Aorta (tissue), 5 donors: Measurements from ENCODE around the gene SLAMF7. TPM values are rescaled to one million over a fixed set of nuclear protein-coding genes. Genes with fewer than 3 reads are reported as not detected.

Experiments
- ATAC-seq: fragments of 200-7000 bp; cut with Tn5 transposase; one replicate; pipeline ENCODE4 v1.9.1; 2022; ENCODE audit warnings: moderate library complexity; ENCODE audit not compliant: low FRiP score
- DNase-seq, 2 donors: peaks; one replicate each; pipeline ENCODE4 v3.0.0-alpha.2; 2020
- H3K27ac ChIP-seq, 2 donors: one replicate each; pipeline ENCODE4 v1.5.1; 2013; ENCODE audit warnings: low read length in 2 of 2, mild to moderate bottlenecking in 2 of 2, moderate library complexity in 2 of 2, control low read depth in 1 of 2, inconsistent platforms in 1 of 2, low read depth in 1 of 2
- H3K27me3 ChIP-seq, 2 donors: one replicate each; pipeline ENCODE4 v1.6.1; 2013; ENCODE audit warnings: control low read depth in 1 of 2, low read length in 1 of 2, mild to moderate bottlenecking in 1 of 2, moderate library complexity in 1 of 2; ENCODE audit not compliant: insufficient read depth in 2 of 2, control insufficient read depth in 1 of 2
- H3K36me3 ChIP-seq, 2 donors: one replicate each; pipeline ENCODE4 v1.6.1; 2013; ENCODE audit warnings: control low read depth in 1 of 2, low read length in 1 of 2, mild to moderate bottlenecking in 1 of 2; ENCODE audit not compliant: insufficient read depth in 2 of 2, control insufficient read depth in 1 of 2
- H3K4me1 ChIP-seq, 2 donors: one replicate each; pipeline ENCODE4 v1.6.1; 2013; ENCODE audit warnings: low read length in 2 of 2, control low read depth in 1 of 2, mild to moderate bottlenecking in 1 of 2, moderate library complexity in 1 of 2; ENCODE audit not compliant: insufficient read depth in 2 of 2, control insufficient read depth in 1 of 2
- H3K4me3 ChIP-seq, 2 donors: one replicate each; pipeline ENCODE4 v1.5.1; 2013; ENCODE audit warnings: low read length in 2 of 2, control low read depth in 1 of 2, mild to moderate bottlenecking in 1 of 2
- H3K9me3 ChIP-seq: one replicate; pipeline ENCODE4 v1.6.1; 2013; ENCODE audit warnings: mild to moderate bottlenecking, low read length; ENCODE audit not compliant: control insufficient read depth
- WGBS, 2 donors: extraction: QIAGEN DNeasy Blood & Tissue Kit; methylation state at CpG; one replicate each; pipeline ENCODE4 v1.1.7; 2013; 5-methylcytosine and 5-hydroxymethylcytosine counted together
- intact Hi-C, 2 donors: fragments of 100-400 bp; cut with DNase I; formaldehyde crosslinking; loops; one replicate each; pipeline versions ENCODE4 v1.14.2 to v1.15.0; 2022
- polyA plus RNA-seq, 2 donors: library from polyadenylated mRNA; stranded (reverse); fragments of 200-250 nt; gene quantifications; one replicate each; pipeline ENCODE4 v1.2.3, GENCODE V29; 2013
- total RNA-seq, 2 donors: library from RNA; stranded (reverse); fragmentation: NEBNext Ultra II Directional; extraction: Animal tissue kit (Norgen Biotek cat#: 25700); gene quantifications; one replicate each; pipeline ENCODE4 v1.2.1, GENCODE V29; 2021
- donor health status: healthy with polysubstance abuse.
- donor health status: Bipolar disorder and iron deficiency.
- donor health status: DM: no; HTN: no; CAD: no.
- donor health status: DM: no; HTN: no; CAD: no.
- donor health status: DM: yes; HTN: yes; CAD: no.

SLAMF7 gene
- total and polyA plus RNA-seq, 4 donors, result 2.5 to 8.9 (median 2.9) TPM; not detected in 1

DNA sequence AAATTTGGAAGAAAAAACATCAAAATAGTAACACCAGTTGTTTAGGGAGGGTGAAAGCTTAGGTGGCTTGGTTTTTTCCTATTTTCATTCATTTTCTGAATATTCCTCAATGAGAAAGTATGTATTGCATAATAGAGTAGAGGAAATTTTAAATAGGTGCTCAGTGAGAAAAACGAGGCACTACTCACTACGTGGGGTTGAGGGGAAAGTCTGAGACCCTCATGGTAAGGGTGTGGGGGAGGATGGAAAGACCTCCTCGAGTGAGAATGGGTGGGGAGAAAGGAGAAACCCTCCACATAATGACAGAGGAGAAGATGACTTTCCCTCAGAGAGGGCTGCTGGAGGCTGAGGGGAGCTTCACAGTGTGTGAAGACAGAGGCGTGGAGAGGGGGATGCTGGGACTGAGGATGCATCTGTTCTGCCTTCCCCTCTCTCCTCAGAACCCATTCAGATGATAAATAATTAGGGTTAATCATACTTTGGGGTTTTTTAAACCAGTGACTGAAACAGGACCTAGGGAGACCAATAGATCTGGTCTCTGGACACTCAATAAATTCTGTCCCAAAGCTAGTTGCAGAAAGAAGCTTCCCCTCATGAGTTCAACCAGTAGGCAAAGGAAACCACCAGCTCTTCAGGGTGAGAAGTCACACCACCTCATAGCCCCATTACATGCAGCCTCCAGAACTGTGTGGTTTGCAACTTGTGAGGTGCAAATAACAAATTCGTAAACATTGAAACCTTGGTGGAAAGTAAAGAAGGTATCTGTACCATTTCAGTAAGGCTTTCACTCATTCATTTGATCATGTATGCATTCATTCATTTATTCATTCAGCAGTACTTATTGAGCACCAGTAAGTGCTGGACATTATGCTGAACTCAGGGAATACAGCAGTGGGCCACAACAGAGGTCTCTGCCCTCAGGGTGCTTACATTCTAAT, 17.1 kb downstream of the SLAMF7 start:
- Histone ChIP-seq H3K27me3 (no peaks in the 10 kb centered on the region), H3K9me3 (no peaks in the 10 kb centered on the region), H3K36me3 (no peaks in the 10 kb centered on the region), H3K4me3 (no peak overlapping the region), H3K27ac (no peak overlapping the region), H3K4me1 (no peaks in the 10 kb centered on the region)
- no peak for ATAC-seq
- no peak for DNase-seq
- intact Hi-C loops, result no loop called here
- 70% methylated on average over 5 of the region's 5 CpGs for WGBS, 2 donors

DNA sequence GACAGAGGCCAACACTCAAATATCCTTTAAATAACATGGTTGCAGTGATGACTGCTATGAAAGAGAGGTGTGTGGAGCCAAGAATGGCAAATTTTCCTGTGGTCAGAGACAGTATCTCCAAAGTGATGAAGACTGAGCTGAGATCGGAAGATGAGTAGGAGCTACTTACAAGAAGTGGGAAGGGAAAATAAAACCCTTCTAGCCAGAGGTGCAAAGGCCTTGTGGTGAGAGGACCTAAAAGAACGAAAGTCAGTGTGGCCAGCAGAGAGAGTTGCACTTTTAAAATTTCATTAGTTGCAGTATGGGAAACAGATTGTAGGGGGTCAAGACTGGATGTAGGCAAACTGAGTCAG, 17.8 kb downstream of the SLAMF7 start:
- WGBS, 2 donors, result 93 to 95% methylated on average over 2 of the region's 2 CpGs
- Histone ChIP-seq H3K36me3 (no peaks in the 10 kb centered on the region), H3K27me3 (no peaks in the 10 kb centered on the region), H3K9me3 (no peaks in the 10 kb centered on the region), H3K27ac (no peak overlapping the region), H3K4me1 (no peaks in the 10 kb centered on the region), H3K4me3 (no peak overlapping the region)
- intact Hi-C loops, result no loop called here
- DNase-seq (no peak), ATAC-seq (no peak)

- Histone ChIP-seq H3K4me3 (no peak overlapping the region), H3K27me3 (no peaks in the 10 kb centered on the region), H3K9me3 (no peaks in the 10 kb centered on the region), H3K4me1 (no peaks in the 10 kb centered on the region), H3K27ac (no peak overlapping the region), H3K36me3 (no peaks in the 10 kb centered on the region)
- no peak for ATAC-seq
- no peak for DNase-seq
- 96 to 100% methylated on average over 2 of the region's 2 CpGs for WGBS, 2 donors
- intact Hi-C loops, result no loop called here
Measured at GRCh38 chr1:160758521-160758920, 19.5 kb downstream of the SLAMF7 start.

DNA sequence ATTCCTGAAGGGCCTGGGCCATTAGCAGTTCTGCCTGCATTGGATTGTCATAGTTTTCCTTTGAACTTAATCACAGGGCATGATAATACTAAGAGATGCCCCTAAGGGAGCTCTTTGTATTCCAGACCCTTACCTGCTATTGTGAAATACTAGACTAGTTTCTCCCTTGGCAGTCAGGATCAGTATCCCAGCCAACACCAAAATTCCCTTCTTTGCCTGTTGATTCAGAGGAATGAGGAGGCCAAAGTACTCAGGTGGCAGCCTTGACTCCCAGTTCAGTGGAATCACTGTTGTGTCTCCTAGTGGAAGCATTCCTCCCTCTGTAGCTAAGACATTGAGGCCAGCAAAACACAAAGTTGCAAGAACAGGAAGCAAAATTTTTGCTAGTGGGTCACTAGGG, 20.7 kb downstream of the SLAMF7 start:
- DNase-seq, result no peak
- ATAC-seq, result no peak
- no peaks in the 10 kb centered on the region for H3K36me3 ChIP-seq
- no peaks in the 10 kb centered on the region for H3K9me3 ChIP-seq
- no peaks in the 10 kb centered on the region for H3K27me3 ChIP-seq
- H3K4me1 ChIP-seq, result no peaks in the 10 kb centered on the region
- H3K27ac ChIP-seq, result no peak overlapping the region
- no peak overlapping the region for H3K4me3 ChIP-seq
- intact Hi-C loops, result no loop called here

- 88 to 92% methylated on average over 4 of the region's 4 CpGs for WGBS, 2 donors
- Histone ChIP-seq H3K9me3 (no peaks in the 10 kb centered on the region), H3K36me3 (no peaks in the 10 kb centered on the region), H3K4me1 (no peaks in the 10 kb centered on the region), H3K27me3 (no peaks in the 10 kb centered on the region), H3K27ac (no peak overlapping the region), H3K4me3 (no peak overlapping the region)
- intact Hi-C loops, result no loop called here
- ATAC-seq (no peak), DNase-seq (no peak)
Measured at GRCh38 chr1:160761046-160761445, 22.0 kb downstream of the SLAMF7 start.

DNA sequence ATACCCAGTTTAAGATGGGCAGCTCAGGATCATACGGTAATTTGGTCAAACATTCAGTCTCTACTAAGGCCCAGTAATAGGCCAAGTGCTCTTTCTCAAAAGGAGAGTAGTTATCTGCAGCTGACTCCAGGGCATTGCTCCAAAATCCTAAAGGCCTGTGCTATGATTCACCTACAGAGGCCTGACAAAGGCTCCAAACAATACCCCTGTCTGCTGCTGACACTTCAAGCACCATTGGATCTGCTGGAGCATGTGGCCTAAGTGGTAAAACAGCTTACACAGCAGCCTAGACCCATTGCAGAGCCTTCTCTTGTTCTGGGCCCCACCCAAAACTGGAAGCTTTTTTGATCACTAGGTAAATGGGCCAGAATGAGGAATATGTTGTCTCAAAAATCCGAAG, 22.8 kb downstream of the SLAMF7 start:
- H3K9me3 ChIP-seq, result no peaks in the 10 kb centered on the region
- H3K27ac ChIP-seq, result no peak overlapping the region
- H3K36me3 ChIP-seq, result no peaks in the 10 kb centered on the region
- no peaks in the 10 kb centered on the region for H3K4me1 ChIP-seq
- H3K4me3 ChIP-seq, result no peak overlapping the region
- intact Hi-C loops, result no loop called here
- no peak for ATAC-seq
- no peaks in the 10 kb centered on the region for H3K27me3 ChIP-seq
- no peak for DNase-seq
- WGBS, 2 donors, result 88 to 89% methylated on average over 2 of the region's 2 CpGs

DNA sequence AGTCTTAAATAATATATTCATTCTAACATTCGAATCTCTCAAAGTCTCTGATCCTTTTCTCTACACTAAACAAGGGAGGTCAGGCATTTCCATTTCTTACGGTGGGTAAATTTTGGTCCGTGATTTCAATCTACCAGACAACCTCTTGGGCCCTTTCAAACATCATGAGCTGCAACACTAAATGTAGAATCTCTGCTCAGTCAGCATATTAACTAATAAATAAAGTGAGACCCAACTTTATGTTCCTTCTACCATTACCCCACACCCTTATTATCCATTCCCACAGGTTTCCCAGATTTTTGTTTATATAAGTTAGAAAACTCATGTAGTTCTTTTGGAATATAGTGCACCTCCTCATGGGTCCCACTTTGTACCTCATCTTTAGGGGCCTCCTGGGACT, 24.9 kb downstream of the SLAMF7 start:
- H3K27ac ChIP-seq, result no peak overlapping the region
- H3K4me3 ChIP-seq, result no peak overlapping the region
- ATAC-seq (no peak), DNase-seq (no peak)
- intact Hi-C loops, result no loop called here
- no peaks in the 10 kb centered on the region for H3K4me1 ChIP-seq
- H3K36me3 ChIP-seq, result no peaks in the 10 kb centered on the region
- H3K9me3 ChIP-seq, result no peaks in the 10 kb centered on the region
- 80 to 91% methylated on average over 3 of the region's 3 CpGs for WGBS, 2 donors
- no peaks in the 10 kb centered on the region for H3K27me3 ChIP-seq

DNA sequence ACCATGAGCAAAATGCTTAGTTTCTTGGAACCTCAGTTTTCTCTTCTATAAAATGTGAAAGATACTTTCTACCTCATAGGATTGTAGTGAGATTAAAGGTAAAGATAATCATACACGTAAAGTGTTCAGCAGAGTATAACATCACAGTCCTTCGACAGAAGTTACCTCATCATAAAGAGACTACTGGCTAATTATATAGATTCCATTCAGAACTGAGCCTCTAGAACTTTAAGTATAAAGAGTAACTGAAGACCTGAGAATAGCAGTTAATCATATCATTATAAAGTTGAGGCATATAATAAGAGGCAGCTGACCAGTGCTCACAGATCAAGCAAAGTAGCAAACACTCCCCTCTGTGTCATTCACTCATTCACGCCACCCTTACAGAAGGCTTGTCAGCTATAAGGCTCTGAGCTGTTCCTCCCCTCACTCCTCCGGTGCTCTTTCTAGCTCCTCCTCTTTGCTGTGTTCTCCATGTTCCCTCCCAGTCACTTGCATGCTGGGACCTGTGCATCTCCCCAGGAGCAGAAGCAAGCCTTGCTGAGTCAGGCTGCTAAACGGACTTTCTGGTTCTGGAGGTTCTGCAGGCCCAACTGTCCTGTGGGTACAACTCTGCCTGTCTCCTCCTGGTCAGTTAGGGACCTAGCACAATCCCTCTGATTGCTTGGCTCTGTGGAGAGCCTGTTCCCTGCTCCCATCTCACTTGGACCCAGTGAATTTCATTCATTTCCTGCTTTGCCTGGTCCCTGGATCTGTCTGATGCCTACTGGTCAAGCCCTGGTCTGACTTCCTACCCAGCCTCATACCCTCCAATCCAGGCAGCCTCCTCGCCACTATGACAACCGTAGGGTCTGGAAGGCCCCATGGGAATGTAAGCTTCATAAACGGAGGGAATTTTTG, 28.6 kb downstream of the SLAMF7 start:
- intact Hi-C loops, result no loop called here
- H3K4me3 ChIP-seq, result no peak overlapping the region

DNA sequence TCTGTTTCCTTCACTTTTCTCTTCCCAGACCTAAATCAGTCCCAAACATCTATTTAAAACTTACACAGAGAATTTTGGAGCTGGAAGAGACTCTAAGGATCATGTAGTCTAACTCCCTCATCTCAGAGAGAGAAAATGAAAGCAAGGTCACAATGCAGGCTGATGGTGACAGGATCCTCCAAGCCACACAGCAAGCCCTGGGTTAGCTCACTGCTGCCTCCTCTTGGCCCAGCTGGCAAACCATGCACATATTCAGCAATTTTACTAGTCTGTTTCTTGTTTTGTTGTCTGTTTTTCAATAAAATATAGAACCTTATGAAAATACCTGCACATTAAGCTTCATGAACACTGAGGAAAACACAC, 29.2 kb downstream of the SLAMF7 start:
- DNase-seq (peak in 1 of 2 donors; percentile 75), ATAC-seq (no peak)
- Histone ChIP-seq H3K4me1 (no peaks in the 10 kb centered on the region), H3K4me3 (no peak overlapping the region), H3K27ac (no peak overlapping the region), H3K36me3 (no peaks in the 10 kb centered on the region), H3K27me3 (no peaks in the 10 kb centered on the region), H3K9me3 (no peaks in the 10 kb centered on the region)
- intact Hi-C loops, result no loop called here

More for the DNA sequence above, 28.6 kb downstream of the SLAMF7 start:
- no peaks in the 10 kb centered on the region for H3K4me1 ChIP-seq
- H3K27ac ChIP-seq, result no peak overlapping the region
- H3K9me3 ChIP-seq, result no peaks in the 10 kb centered on the region
- DNase-seq, result no peak
- 58 to 61% methylated on average over 8 of the region's 8 CpGs for WGBS, 2 donors
- ATAC-seq, result no peak
- no peaks in the 10 kb centered on the region for H3K36me3 ChIP-seq
- H3K27me3 ChIP-seq, result no peaks in the 10 kb centered on the region
